Endodermal cell (in vitro differentiated cells): ENCODE results near the gene PACRG. TPM values are rescaled to one million over a fixed set of nuclear protein-coding genes. Genes with fewer than 3 reads are reported as not detected.

Experiments
- DNase-seq: peaks from one replicate; pipeline ENCODE4 v3.0.0-alpha.2; 2017
- H3K27ac ChIP-seq: 2 replicates; pipeline ENCODE4 v1.5.1; 2013; ENCODE audit warnings: mild to moderate bottlenecking, low read depth, low read length, moderate library complexity
- H3K27me3 ChIP-seq: 2 replicates; pipeline ENCODE4 v1.6.1; 2013; ENCODE audit warnings: mild to moderate bottlenecking, low read length, moderate library complexity; ENCODE audit not compliant: insufficient read depth, control insufficient read depth, poor library complexity, severe bottlenecking
- H3K36me3 ChIP-seq: 2 replicates; pipeline ENCODE4 v1.7.0; 2013; ENCODE audit warnings: mild to moderate bottlenecking, low read length, moderate library complexity; ENCODE audit not compliant: control insufficient read depth, insufficient read depth
- H3K4me1 ChIP-seq: one replicate; pipeline ENCODE4 v1.7.0; 2013; ENCODE audit warnings: low read length; ENCODE audit not compliant: control insufficient read depth, insufficient read depth
- H3K4me3 ChIP-seq: 2 replicates; pipeline ENCODE4 v1.5.1; 2013; ENCODE audit warnings: mild to moderate bottlenecking, low read length, moderate library complexity
- H3K9ac ChIP-seq: 2 replicates; pipeline ENCODE4 v1.6.1; 2013; ENCODE audit warnings: mild to moderate bottlenecking, low read length, moderate library complexity; ENCODE audit not compliant: poor library complexity, severe bottlenecking; ENCODE audit errors: extremely low read depth
- H3K9me3 ChIP-seq: 2 replicates; pipeline ENCODE4 v1.6.1; 2013; ENCODE audit warnings: mild to moderate bottlenecking, low read length, moderate library complexity; ENCODE audit not compliant: control insufficient read depth
- H3K27ac Mint-ChIP-seq: 2 replicates; pipeline ENCODE4 v1.8.0; 2020; ENCODE audit warnings: mixed read lengths
- H3K27me3 Mint-ChIP-seq: 2 replicates; pipeline ENCODE4 v1.8.0; 2021; ENCODE audit warnings: mild to moderate bottlenecking, mixed read lengths; ENCODE audit not compliant: insufficient read depth
- H3K36me3 Mint-ChIP-seq: 2 replicates; pipeline ENCODE4 v1.8.0; 2020; ENCODE audit warnings: low read depth, mixed read lengths
- H3K4me1 Mint-ChIP-seq: 2 replicates; pipeline ENCODE4 v1.8.0; 2020; ENCODE audit warnings: mixed read lengths
- H3K4me3 Mint-ChIP-seq: 2 replicates; pipeline ENCODE4 v1.8.0; 2020; ENCODE audit warnings: mild to moderate bottlenecking, moderate library complexity, mixed read lengths
- H3K9me3 Mint-ChIP-seq: 2 replicates; pipeline ENCODE4 v1.8.0; 2020; ENCODE audit warnings: mild to moderate bottlenecking, mixed read lengths
- WGBS, 2 experiments: methylation state at CpG; one replicate each; pipeline versions ENCODE4 v1.1.5 to v1.1.7; 2013; ENCODE audit warnings: missing lambda C conversion rate in 2 of 2, mixed read lengths in 1 of 2; ENCODE audit not compliant: insufficient coverage in 1 of 2, insufficient read length in 1 of 2; 5-methylcytosine and 5-hydroxymethylcytosine counted together
- total RNA-seq, 2 donors: library from RNA; stranded (reverse); fragmentation: NEBNext Ultra II Directional in 1 of 2; extraction: Animal tissue kit (Norgen Biotek cat#: 25700) in 1 of 2; gene quantifications; 2 replicates in 1 of 2; 3 replicates in 1 of 2; pipeline ENCODE4 v1.2.1, GENCODE V29; 2021
- TF ChIP-seq, protein P1 (sequence below): fragments of 200-600 bp; sonication (generic); conservative IDR thresholded peaks from 2 replicates; pipeline ENCODE4 v1.5.0; 2021; ENCODE audit warnings: antibody characterized with exemption, mild to moderate bottlenecking

PACRG gene
- total RNA-seq, 2 donors from 2014 or later: 0.42 to 0.44 TPM

DNA sequence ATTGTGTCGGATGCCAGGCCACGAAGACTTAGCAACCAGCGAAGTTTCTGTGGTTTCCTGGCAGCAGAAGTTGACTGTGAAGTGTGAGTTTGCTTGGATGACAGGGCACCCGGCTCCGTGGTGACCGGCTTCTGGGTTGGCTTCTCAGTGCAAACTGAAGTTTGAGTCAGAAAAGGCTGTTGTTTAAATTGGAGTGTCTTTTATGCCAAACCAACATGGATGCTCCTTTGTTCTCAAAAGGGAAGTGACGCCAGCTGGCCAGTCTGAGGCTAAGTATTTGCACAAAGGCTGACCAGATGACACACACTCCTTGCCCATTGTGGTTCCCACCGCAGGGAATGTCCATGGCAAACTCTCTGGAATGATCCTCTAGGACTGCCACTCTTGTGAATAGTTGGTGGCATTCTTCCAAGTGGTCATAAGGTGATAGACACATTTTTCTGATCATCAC, 521.9 kb downstream of the PACRG start:
- Mint-ChIP-seq H3K27ac (peak overlapping the region; percentile 17), H3K4me3 (no peak overlapping the region), H3K9me3 (no peaks in the 10 kb centered on the region), H3K4me1 (peaks cover 8% of the 10 kb centered on the region), H3K27me3 (no peaks in the 10 kb centered on the region), H3K36me3 (no peaks in the 10 kb centered on the region)
- Histone ChIP-seq H3K4me1 (peaks cover 8% of the 10 kb centered on the region), H3K27me3 (no peaks in the 10 kb centered on the region), H3K9ac (no peak overlapping the region), H3K27ac (peak overlapping the region; percentile 82), H3K9me3 (no peaks in the 10 kb centered on the region), H3K4me3 (no peak overlapping the region), H3K36me3 (no peaks in the 10 kb centered on the region)
- WGBS, 2 experiments: 83 to 94% methylated on average over 3 to 8 of the region's 8 CpGs
- DNase-seq: no peak
- TF ChIP-seq, protein P1, sequence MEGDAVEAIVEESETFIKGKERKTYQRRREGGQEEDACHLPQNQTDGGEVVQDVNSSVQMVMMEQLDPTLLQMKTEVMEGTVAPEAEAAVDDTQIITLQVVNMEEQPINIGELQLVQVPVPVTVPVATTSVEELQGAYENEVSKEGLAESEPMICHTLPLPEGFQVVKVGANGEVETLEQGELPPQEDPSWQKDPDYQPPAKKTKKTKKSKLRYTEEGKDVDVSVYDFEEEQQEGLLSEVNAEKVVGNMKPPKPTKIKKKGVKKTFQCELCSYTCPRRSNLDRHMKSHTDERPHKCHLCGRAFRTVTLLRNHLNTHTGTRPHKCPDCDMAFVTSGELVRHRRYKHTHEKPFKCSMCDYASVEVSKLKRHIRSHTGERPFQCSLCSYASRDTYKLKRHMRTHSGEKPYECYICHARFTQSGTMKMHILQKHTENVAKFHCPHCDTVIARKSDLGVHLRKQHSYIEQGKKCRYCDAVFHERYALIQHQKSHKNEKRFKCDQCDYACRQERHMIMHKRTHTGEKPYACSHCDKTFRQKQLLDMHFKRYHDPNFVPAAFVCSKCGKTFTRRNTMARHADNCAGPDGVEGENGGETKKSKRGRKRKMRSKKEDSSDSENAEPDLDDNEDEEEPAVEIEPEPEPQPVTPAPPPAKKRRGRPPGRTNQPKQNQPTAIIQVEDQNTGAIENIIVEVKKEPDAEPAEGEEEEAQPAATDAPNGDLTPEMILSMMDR: no peak

DNA sequence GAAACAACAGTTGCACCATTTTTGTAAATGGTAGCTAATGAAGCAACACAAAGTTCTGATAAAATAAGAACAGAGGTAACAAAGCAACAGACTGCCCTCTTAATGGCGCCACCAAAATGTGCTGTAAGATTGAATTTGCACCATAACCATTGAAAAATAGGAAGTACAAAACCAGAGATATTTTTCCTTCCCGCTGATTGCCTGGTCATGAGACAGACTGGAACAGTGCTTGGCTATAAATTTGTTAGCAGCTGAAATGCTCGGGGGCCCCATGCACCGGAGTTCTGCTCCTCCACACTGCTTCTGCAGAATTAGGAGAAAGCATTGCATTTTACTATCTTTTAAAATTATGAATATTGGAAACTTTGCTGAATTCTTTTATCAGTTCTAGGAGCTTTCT, 522.3 kb downstream of the PACRG start:
- Histone ChIP-seq H3K4me1 (peaks cover 8% of the 10 kb centered on the region), H3K9ac (no peak overlapping the region), H3K27ac (peak overlapping the region; percentile 82), H3K36me3 (no peaks in the 10 kb centered on the region), H3K9me3 (no peaks in the 10 kb centered on the region), H3K27me3 (no peaks in the 10 kb centered on the region), H3K4me3 (no peak overlapping the region)
- H3K4me1 Mint-ChIP-seq: peaks cover 8% of the 10 kb centered on the region
- H3K27ac Mint-ChIP-seq: no peak overlapping the region
- H3K27me3 Mint-ChIP-seq: no peaks in the 10 kb centered on the region
- H3K36me3 Mint-ChIP-seq: no peaks in the 10 kb centered on the region
- no peak for DNase-seq
- no peaks in the 10 kb centered on the region for H3K9me3 Mint-ChIP-seq
- TF ChIP-seq, protein P1: no peak
- H3K4me3 Mint-ChIP-seq: no peak overlapping the region
- WGBS, 2 experiments: 93 to 94% methylated on average over 2 to 4 of the region's 4 CpGs

DNA sequence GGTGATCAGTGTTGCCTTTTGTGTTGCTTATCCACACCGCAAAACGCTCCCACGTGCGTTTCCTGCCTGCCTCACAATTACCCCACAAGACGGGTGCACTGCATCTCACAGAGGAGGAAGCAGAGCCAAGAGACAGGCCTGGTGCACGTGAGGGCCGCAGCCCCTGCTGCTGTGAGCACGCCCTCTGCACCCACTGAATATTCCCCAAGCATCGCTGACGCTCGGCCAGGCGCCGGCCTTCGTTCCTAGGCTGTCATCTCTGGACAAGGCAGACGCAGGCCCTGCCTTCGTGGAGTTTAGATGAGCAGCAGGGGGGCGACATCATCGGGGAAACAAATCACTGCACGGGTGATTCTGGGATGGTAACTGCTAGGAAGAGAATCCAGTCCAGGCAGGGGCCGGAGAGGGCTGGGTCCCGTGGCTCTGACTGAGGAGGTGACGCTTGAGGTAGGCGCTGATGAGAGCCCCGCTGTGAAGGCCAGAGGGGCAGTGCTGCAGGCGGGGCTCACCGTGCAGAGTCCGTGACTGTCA, 524.4 kb downstream of the PACRG start:
- no peaks in the 10 kb centered on the region for H3K36me3 Mint-ChIP-seq
- no peak overlapping the region for H3K9ac ChIP-seq
- no peak overlapping the region for H3K4me3 Mint-ChIP-seq
- H3K4me1 Mint-ChIP-seq: peaks cover 8% of the 10 kb centered on the region
- peak overlapping the region; percentile 4 for H3K27ac ChIP-seq
- WGBS, 2 experiments: 87 to 89% methylated on average over 12 to 27 of the region's 27 CpGs
- peaks cover 8% of the 10 kb centered on the region for H3K4me1 ChIP-seq
- TF ChIP-seq, protein P1: no peak
- H3K36me3 ChIP-seq: no peaks in the 10 kb centered on the region
- no peak overlapping the region for H3K4me3 ChIP-seq
- H3K27me3 ChIP-seq: no peaks in the 10 kb centered on the region
- no peak for DNase-seq
- H3K9me3 Mint-ChIP-seq: no peaks in the 10 kb centered on the region
- H3K27me3 Mint-ChIP-seq: no peaks in the 10 kb centered on the region
- no peaks in the 10 kb centered on the region for H3K9me3 ChIP-seq
- H3K27ac Mint-ChIP-seq: no peak overlapping the region
